ENCODE measurements around the gene DUSP3.

Gene DUSP3

DNA sequence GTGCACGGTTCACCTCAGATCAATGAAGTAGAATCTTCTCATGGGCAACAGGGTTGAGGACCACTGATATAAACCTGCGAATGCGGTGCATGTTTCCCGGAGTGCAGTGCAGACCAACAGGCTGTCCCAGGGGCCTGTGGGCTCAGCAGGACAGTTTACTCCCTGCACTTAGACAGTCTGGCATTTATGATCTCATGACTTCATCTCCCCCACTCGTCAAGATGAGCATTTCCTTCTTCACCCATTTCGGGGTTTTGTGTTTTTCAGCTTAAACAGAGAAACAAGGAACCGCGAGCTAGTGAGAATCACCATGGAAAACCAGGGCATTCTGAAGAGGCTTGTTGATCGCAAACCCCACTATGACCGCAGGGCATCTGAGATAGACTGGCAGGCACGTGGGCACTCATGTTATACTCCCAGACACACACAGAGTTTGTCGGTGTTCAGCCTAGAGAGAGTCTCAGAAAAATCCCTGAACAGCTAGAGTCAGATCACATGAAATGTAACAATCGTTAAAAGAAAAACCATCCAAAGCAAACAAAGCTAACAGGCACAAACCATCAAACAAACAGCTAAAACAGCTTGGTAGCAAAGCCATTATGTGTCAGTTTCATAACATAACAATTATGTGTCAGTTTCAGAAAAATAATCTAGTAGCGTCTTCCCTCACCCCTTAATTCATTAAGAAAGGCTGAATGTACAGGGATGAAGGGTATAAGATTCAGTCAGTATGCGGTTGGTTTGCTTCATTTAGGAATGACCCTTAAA is 4.3 kb upstream of the DUSP3 start:
- TF ChIP-seq, protein P1, sequence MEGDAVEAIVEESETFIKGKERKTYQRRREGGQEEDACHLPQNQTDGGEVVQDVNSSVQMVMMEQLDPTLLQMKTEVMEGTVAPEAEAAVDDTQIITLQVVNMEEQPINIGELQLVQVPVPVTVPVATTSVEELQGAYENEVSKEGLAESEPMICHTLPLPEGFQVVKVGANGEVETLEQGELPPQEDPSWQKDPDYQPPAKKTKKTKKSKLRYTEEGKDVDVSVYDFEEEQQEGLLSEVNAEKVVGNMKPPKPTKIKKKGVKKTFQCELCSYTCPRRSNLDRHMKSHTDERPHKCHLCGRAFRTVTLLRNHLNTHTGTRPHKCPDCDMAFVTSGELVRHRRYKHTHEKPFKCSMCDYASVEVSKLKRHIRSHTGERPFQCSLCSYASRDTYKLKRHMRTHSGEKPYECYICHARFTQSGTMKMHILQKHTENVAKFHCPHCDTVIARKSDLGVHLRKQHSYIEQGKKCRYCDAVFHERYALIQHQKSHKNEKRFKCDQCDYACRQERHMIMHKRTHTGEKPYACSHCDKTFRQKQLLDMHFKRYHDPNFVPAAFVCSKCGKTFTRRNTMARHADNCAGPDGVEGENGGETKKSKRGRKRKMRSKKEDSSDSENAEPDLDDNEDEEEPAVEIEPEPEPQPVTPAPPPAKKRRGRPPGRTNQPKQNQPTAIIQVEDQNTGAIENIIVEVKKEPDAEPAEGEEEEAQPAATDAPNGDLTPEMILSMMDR (IDR thresholded peaks at IDR 0.05; ENCODE audit: control insufficient read depth, insufficient read depth, low read depth, low read length, missing control alignments), result no peak
- DNase-seq (ENCODE audit: low read depth), result no peak

DNA sequence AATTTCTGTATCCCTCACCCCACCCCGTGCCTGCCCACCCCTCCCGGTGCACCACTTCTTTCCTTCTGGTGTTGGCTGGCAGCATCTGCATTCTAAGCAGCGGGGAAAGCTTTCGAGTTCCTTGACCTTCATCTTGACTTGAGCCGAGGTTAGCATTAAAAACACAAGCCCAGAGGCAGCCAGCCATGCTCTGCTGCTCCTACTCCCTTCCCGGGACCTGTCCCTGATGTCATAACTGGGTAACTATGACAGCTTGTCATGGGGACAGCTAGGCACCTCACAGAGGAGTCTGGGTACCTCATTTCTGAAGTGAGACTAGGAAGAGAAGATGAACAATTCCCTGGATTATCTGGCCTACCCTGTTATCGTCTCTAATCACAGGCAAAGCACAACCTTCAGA is 1.4 kb upstream of the DUSP3 start, which contains the start of gene CFAP97D1:
Gene CFAP97D1, plus strand, starts transcription at position 301 of the 400 bp plus-strand sequence. Its CDS starts 28 bp downstream, at position 329.
- TF ChIP-seq, protein P1 (IDR thresholded peaks at IDR 0.05; ENCODE audit: control insufficient read depth, insufficient read depth, low read depth, low read length, missing control alignments), result no peak
- H3K4me3 ChIP-seq (ENCODE audit: control insufficient read depth, low read depth, low read length), result peak within 1 kb of the TSS; percentile 50
- DNase-seq (ENCODE audit: low read depth), result no peak

More for the DNA sequence above, 4.3 kb upstream of the DUSP3 start:
- no peak overlapping the region for H3K4me3 ChIP-seq (ENCODE audit: control insufficient read depth, low read depth, low read length)

DNA sequence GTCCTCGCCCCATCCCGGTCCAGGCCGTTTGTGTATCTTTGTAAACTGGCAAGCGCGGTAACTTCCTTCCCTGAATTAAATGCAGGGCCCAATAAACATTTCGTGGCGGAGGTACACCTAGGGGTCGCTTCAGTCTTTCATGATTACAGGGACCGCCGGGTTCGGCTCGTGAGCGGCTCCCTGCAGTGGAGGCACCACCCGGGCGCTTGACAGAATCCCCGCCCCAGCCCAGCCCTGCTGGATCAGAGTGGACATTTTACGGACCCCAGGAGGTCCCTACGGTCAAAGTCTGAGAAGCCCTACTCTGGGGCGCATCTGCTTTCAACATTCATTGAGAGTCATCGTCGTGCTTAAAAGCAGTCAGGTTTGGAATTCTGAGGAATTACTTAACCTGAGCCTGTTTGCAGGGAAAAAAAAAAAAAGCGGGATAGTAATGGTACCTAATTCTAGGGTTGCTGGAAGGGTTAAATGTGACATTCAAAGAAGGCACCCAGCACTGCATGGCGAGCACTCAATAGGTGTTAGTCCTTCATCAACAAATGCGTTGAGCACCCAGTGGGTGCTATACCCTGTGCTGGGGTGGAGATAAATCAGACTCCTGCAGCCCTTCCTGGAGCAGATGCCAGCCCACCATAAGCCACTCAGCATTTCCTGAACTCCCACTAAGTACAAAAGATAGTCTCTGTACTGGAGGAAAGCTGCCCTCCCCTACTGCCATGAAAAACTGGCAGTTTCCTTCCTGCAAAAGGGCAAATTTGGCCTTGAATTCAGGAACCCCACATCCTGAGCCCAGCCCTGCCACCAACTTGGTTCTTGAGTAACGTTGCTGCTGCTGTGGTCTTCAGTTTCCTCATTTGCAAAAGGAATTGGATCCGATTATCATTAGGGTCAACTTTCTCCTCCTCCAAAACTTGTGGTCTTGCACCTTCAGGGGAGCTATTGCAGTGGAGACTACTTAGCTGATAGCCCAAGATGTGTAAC is 658 bp upstream of the DUSP3 start:
- peak overlapping the region; percentile 50 for H3K4me3 ChIP-seq (ENCODE audit: control insufficient read depth, low read depth, low read length)
- DNase-seq (ENCODE audit: low read depth), result no peak
- TF ChIP-seq, protein P1 (IDR thresholded peaks at IDR 0.05; ENCODE audit: control insufficient read depth, insufficient read depth, low read depth, low read length, missing control alignments), result peak; percentile 16

DNA sequence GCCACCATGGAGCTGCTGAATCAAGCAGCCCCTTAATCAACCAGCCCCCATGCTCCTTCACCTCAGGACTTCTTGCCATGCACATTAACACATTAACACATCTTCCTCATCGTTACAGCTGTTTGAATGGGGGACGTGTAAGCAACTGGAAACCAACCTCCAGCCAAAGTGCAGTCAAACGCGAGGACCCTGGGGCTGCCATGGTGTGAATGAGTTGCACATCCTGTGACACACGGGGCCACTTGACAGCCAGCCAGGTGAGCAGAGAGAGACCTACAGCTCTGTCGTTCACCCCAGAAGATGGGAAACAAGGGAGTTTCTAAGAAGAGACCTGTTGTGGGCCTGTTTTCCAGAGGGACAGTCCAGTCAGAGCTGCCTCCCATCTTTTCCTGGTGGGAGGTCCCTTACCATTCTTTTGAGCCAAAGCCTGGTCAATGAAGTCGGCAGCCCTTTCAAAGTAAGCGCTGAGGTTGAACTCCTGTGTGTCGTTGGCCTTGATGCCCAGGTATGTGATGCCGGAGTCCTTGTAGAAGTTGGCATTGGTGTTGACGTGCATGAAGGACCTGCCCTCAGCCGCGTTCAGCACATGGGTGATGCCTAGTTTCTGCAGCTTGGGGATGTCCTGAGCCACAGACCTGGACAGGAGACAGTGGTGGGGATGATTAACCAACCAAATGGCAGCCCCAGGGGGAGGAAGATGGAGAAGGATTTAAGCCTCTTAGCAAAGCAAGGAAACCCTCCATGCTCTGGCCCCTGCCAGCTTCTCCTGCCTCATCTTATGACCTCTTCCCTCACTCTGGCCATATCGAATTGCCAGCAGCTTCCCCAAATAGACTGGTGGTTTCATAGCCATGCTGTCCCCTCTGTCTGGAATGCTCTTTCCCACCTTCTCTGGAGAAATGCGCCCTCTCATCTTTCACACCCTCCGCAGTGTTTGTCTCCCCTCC is 4.2 kb downstream of the DUSP3 start:
- no peak overlapping the region for H3K4me3 ChIP-seq (ENCODE audit: control insufficient read depth, low read depth, low read length)
- DNase-seq (ENCODE audit: low read depth), result no peak
- TF ChIP-seq, protein P1 (IDR thresholded peaks at IDR 0.05; ENCODE audit: control insufficient read depth, insufficient read depth, low read depth, low read length, missing control alignments), result no peak

DNA sequence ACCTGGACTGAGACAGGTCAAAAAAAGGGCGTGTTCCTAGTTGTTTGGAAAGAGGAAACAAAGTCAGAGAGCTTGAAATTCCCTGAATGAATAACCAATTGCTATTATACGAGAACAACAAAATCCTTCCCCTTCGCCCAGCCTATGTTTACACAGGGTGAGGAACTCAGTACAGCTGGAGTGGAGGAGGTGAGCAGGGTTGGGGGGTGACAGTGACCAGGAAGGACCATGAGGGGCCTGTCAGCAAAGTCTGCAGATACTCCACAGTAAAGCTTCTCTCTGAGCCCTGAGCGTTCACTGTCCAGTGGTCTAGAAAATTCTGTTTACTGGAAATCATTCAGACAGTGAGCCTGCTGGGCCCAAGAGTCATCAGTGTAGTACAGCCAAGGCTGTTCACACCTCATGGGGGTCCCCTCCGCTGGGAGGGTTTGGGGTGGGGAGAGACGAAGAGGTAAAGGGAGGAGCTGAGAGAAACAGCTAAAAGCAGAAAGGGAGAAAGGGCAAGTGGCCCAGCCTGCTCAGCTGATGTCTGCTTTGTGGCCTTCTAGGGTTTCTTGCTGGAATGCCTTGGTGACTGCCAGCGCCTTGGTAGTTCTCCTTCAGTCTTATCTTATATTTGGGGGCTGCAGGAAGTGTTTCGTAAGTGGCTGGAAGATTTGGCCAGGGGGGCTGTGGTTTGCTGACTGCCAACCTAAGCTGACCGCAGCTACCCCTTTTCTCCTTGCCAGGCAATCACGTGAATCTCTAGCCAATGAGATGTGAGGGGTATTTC is 5.7 kb downstream of the DUSP3 start:
- DNase-seq (ENCODE audit: low read depth), result no peak
- TF ChIP-seq, protein P1 (IDR thresholded peaks at IDR 0.05; ENCODE audit: control insufficient read depth, insufficient read depth, low read depth, low read length, missing control alignments), result no peak
- H3K4me3 ChIP-seq (ENCODE audit: control insufficient read depth, low read depth, low read length), result no peak overlapping the region
